GM20000 (cell line): ENCODE data around the gene NIPAL3.

Source experiments
- DNase-seq: peaks from one replicate; pipeline ENCODE4 v3.0.0; 2012; ENCODE audit warnings: low spot score
- CTCF ChIP-seq: IDR thresholded peaks from 2 replicates; pipeline ENCODE4 v1.5.1; 2012; ENCODE audit warnings: mild to moderate bottlenecking, control low read depth; ENCODE audit errors: extremely low read depth, missing control alignments

The NIPAL3 gene

DNA sequence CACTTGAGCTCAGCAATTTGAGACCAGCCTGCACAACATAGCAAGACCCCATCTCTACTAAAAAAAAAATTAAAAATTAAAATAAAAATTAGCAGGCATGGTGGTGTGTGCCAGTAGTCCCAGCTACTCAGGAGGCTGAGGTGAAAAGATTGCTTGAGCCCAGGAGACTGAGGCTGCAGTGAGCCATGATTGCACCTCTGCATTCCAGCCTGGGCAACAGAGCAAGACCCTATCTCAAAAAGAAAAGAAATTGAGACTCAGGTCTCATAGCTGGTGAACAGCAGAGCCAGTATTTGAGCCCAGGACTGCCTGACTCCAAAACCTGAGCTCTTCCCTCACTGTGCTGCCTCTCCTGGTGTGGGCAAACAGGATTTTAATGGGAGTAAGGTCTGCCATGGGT lies 58.6 kb downstream of the NIPAL3 start:
- no peak for TF ChIP-seq CTCF
- DNase-seq: no peak

GRCh38 chr1:24475700-24476099 lies 60.1 kb downstream of the NIPAL3 start:
- no peak for TF ChIP-seq CTCF
- no peak for DNase-seq

GRCh38 chr1:24476571-24476970 lies 61.0 kb downstream of the NIPAL3 start:
- DNase-seq: no peak
- no peak for TF ChIP-seq CTCF

GRCh38 chr1:24477309-24477708 lies 61.7 kb downstream of the NIPAL3 start:
- no peak for TF ChIP-seq CTCF
- DNase-seq: no peak

GRCh38 chr1:24481101-24481500 lies 65.5 kb downstream of the NIPAL3 start:
- peak; percentile 81 for DNase-seq
- TF ChIP-seq CTCF: no peak

- TF ChIP-seq CTCF: no peak
- DNase-seq: peak; percentile 50
These were observed 66.4 kb downstream of the NIPAL3 start for GRCh38 chr1:24481843-24482610.

DNA sequence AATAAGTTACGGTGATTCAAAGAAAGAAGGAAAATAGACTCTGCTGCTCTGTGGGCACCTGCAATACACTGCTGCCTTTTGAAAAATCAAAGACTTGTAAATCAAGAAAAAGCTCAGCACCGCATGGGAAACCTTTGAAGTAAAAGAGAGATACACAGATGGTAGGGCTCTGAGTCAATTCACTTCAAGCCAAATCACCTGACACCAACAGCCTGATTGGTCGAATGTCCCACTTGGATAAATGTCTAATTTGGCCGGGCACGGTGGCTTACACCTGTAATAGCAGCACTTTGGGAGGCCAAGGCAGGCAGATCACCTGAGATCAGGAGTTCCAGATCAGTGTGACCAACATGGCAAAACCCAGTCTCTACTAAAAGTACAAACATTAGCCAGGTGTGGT lies 67.8 kb downstream of the NIPAL3 start:
- TF ChIP-seq CTCF: no peak
- DNase-seq: no peak
